Heart left ventricle (tissue), 16 donors: Measurements from ENCODE around the gene ITIH6. TPM values are rescaled to one million over a fixed set of nuclear protein-coding genes. Genes with fewer than 3 reads are reported as not detected.
"Not testable (repeated sequence)": the region's sequence is repeated elsewhere in the genome, so short reads cannot be mapped to it uniquely, and the experiment has no call there.

ENCODE experiments used
- ATAC-seq, 4 donors: fragments of 200-7000 bp; cut with Tn5 transposase; one replicate each; pipeline ENCODE4 v1.9.1; 2020 to 2022; ENCODE audit warnings: moderate library complexity in 4 of 4, mild to moderate bottlenecking in 3 of 4, moderate number of reproducible peaks in 1 of 4
- DNase-seq, 5 donors: peaks; one replicate each; pipeline ENCODE4 v3.0.0-alpha.2; 2020
- H3K27ac ChIP-seq, 12 donors: fragments of 200-600 bp; sonication (generic) in 4 of 12; one replicate each; pipeline versions ENCODE4 v1.5.0 to v1.8.0; 2016 to 2022; ENCODE audit warnings: mild to moderate bottlenecking in 2 of 12
- H3K27me3 ChIP-seq, 9 donors: fragments of 200-600 bp; sonication (generic) in 2 of 9; one replicate each; pipeline versions ENCODE4 v1.5.1 to v1.8.0; 2016 to 2022; ENCODE audit warnings: mild to moderate bottlenecking in 3 of 9
- H3K36me3 ChIP-seq, 9 donors: fragments of 200-600 bp; sonication (generic) in 2 of 9; one replicate each; pipeline versions ENCODE4 v1.5.0 to v1.8.0; 2018 to 2022; ENCODE audit warnings: mild to moderate bottlenecking in 2 of 9
- H3K4me1 ChIP-seq, 12 donors: fragments of 200-600 bp; sonication (generic) in 4 of 12; one replicate each; pipeline versions ENCODE4 v1.5.0 to v1.8.0; 2016 to 2022; ENCODE audit warnings: mild to moderate bottlenecking in 3 of 12
- H3K4me3 ChIP-seq, 12 donors: fragments of 200-600 bp; sonication (generic) in 4 of 12; one replicate each; pipeline versions ENCODE4 v1.5.0 to v1.8.0; 2017 to 2022; ENCODE audit warnings: mild to moderate bottlenecking in 9 of 12, moderate library complexity in 4 of 12
- H3K9me3 ChIP-seq, 12 donors: fragments of 200-600 bp; sonication (generic) in 4 of 12; one replicate each; pipeline versions ENCODE4 v1.5.0 to v1.8.0; 2016 to 2022; ENCODE audit warnings: mild to moderate bottlenecking in 1 of 12
- POLR2A ChIP-seq, 2 donors: fragments of 450-650 bp; IDR thresholded peaks; one replicate each; pipeline ENCODE4 v1.6.1; 2017; ENCODE audit warnings: antibody characterized with exemption in 2 of 2, mild to moderate bottlenecking in 2 of 2, moderate library complexity in 2 of 2
- WGBS, 4 donors: extraction: QIAGEN DNeasy Blood & Tissue Kit in 2 of 4; methylation state at CpG; one replicate each; pipeline versions ENCODE4 v1.1.5 to v1.1.7; 2013 to 2018; 5-methylcytosine and 5-hydroxymethylcytosine counted together
- intact Hi-C, 10 donors: fragments of 100-400 bp; cut with DNase I; formaldehyde crosslinking; loops; one replicate each; pipeline versions ENCODE4 v1.11.1 to v1.14.2; 2022
- polyA plus RNA-seq, 2 donors: library from polyadenylated mRNA; stranded (reverse); fragments of 200-250 nt; gene quantifications; one replicate each; pipeline ENCODE4 v1.2.3, GENCODE V29; 2013
- total RNA-seq, 9 donors: library from RNA; depleted of rRNA in 2 of 9; stranded (reverse); fragments of >200 nt in 2 of 9; fragmentation: NEBNext Ultra II Directional in 3 of 9; extraction: Animal tissue kit (Norgen Biotek cat#: 25700) in 3 of 9; gene quantifications; one replicate each; pipeline versions ENCODE4 v1.1.0 to v1.2.4, GENCODE V29; 2016 to 2023
- TF ChIP-seq, protein P1 (sequence below), 12 donors: fragments of 200-600 bp; sonication (generic) in 4 of 12; IDR thresholded peaks; one replicate each; pipeline versions ENCODE4 v1.5.0 to v1.8.0; 2018 to 2022; ENCODE audit warnings: antibody characterized with exemption in 12 of 12, mild to moderate bottlenecking in 5 of 12
- donor health status: ischemic (EF 13 %, LVEDD 7.1; RV severe dilation, severe dysfunction).
- donor health status: healthy with polysubstance abuse.
- donor health status: DM: no; HTN: yes; CAD: no.
- donor health status: DM: no; HTN: no; CAD: no.
- donor health status: ischemic (EF 25% LVEDD 6.9; RV normal size, moderate dysfunction).
- donor health status: ischemic (EF 25% LVEDD 5.7; RV mildly dilated, moderate dysfunction).
- donor health status: healthy.
- donor health status: DM: yes; HTN: yes; CAD: no.
- donor health status: ischemic (EF 35%, LVEDD 5.7; RV mildly dilated, moderate dysfunction).
- donor health status: nonischemic (EF 11% LVEDD 7.7; RV severe dilation, severe dysfunction).
- donor health status: DM: yes; HTN: yes; CAD: no.
- donor health status: PGD.
- donor health status: ischemic (EF 29% LVEDD 5.4; RV normal size, mild dysfunction).
- donor health status: nonischemic (EF 23%, LVEDD 6.1; RV moderate dilation, normal function).

Gene ITIH6
- total and polyA plus RNA-seq, 11 donors = not detected

GRCh38 chrX:54807524-54808108 lies 9.6 kb upstream of the ITIH6 start, which contains the start of gene MAGED2:
Gene MAGED2 (plus strand): TSS chrX:54807745. CDS start chrX:54809332, 1,587 bp downstream.
- Histone ChIP-seq H3K27me3 (peaks cover 0 to 4% (median 0%) of the 10 kb centered on the region in 9 donors), H3K9me3 (no peaks in the 10 kb centered on the region), H3K36me3 (peaks cover 0 to 33% (median 20%) of the 10 kb centered on the region in 9 donors), H3K27ac (peak within 1 kb of the TSS; percentile 78 to 98 (median 89)), H3K4me3 (peak within 1 kb of the TSS; percentile 46 to 99 (median 71)), H3K4me1 (peaks cover 0 to 18% (median 7%) of the 10 kb centered on the region in 12 donors)
- intact Hi-C loops = loop anchor here in 5 of 10 donors (2.0 to 10.0 kb wide), 5 partner anchors 163 to 765 kb away; partner anchors contain the start of genes APEX2 (in 2 of the 5) and PHF8 (in 1 of the 5)
- WGBS, 4 donors = 0 to 35% (median 17%) methylated on average over 17 of the region's 17 CpGs
- TF ChIP-seq, protein P1, sequence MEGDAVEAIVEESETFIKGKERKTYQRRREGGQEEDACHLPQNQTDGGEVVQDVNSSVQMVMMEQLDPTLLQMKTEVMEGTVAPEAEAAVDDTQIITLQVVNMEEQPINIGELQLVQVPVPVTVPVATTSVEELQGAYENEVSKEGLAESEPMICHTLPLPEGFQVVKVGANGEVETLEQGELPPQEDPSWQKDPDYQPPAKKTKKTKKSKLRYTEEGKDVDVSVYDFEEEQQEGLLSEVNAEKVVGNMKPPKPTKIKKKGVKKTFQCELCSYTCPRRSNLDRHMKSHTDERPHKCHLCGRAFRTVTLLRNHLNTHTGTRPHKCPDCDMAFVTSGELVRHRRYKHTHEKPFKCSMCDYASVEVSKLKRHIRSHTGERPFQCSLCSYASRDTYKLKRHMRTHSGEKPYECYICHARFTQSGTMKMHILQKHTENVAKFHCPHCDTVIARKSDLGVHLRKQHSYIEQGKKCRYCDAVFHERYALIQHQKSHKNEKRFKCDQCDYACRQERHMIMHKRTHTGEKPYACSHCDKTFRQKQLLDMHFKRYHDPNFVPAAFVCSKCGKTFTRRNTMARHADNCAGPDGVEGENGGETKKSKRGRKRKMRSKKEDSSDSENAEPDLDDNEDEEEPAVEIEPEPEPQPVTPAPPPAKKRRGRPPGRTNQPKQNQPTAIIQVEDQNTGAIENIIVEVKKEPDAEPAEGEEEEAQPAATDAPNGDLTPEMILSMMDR (IDR thresholded peaks at IDR 0.05) = no peak
- peak in 1 of 2 donors; percentile 20 for TF ChIP-seq POLR2A (IDR thresholded peaks at IDR 0.05)
- ATAC-seq = peak; percentile 59 to 72 (median 66)
- peak in 4 of 5 donors; percentile 39 to 49 (median 42) for DNase-seq

- DNase-seq (no peak), ATAC-seq (no peak)
- H3K36me3 ChIP-seq = no peaks in the 10 kb centered on the region
- H3K27me3 ChIP-seq = peaks cover 0 to 4% (median 0%) of the 10 kb centered on the region in 9 donors
- H3K4me1 ChIP-seq = no peaks in the 10 kb centered on the region
- H3K9me3 ChIP-seq = no peaks in the 10 kb centered on the region
- H3K4me3 ChIP-seq = no peak overlapping the region
- H3K27ac ChIP-seq = no peak overlapping the region
- WGBS, 4 donors = 76 to 92% (median 81%) methylated on average over 2 of the region's 2 CpGs
- TF ChIP-seq POLR2A (IDR thresholded peaks at IDR 0.05) = no peak
- TF ChIP-seq, protein P1 (IDR thresholded peaks at IDR 0.05) = no peak
- intact Hi-C loops = no loop called here
Observed at GRCh38 chrX:54799046-54799445, 991 bp upstream of the ITIH6 start.

- no peaks in the 10 kb centered on the region for H3K4me1 ChIP-seq
- no peak for DNase-seq
- 67 to 77% (median 70%) methylated on average over 4 of the region's 4 CpGs for WGBS, 4 donors
- no peaks in the 10 kb centered on the region for H3K9me3 ChIP-seq
- no peaks in the 10 kb centered on the region for H3K36me3 ChIP-seq
- intact Hi-C loops = loop anchor here in 1 of 10 donors (5.0 kb wide), 1 partner anchor 212 kb away; no protein-coding TSS in a partner anchor
- no peak for ATAC-seq
- no peak overlapping the region for H3K4me3 ChIP-seq
- no peak for TF ChIP-seq POLR2A (IDR thresholded peaks at IDR 0.05)
- TF ChIP-seq, protein P1 (IDR thresholded peaks at IDR 0.05) = no peak
- H3K27ac ChIP-seq = no peak overlapping the region
- H3K27me3 ChIP-seq = peaks cover 0 to 9% (median 0%) of the 10 kb centered on the region in 9 donors
Observed at GRCh38 chrX:54794795-54795194, 3.3 kb downstream of the ITIH6 start.

DNA sequence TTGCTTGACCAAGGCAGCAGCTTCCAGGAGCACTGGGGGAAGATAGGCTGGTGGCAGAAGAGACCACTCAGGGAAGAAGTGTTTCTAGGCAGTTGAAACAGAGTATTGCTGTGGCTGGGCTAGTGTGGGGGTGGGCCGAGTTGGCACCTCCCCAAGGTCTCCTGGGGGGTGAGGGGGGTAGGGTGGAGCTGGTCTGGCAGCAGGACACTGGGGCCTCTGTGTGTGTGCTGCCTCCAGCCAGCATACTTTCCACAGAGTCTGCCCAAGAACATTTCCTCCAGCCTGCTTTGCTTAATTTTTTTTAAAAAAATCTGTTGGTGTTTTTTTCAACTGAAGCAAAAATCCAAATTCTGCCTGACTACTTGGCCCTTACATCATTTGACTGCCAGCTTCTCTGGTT lies 4.0 kb downstream of the ITIH6 start:
- WGBS, 4 donors = 0 to 20% (median 5%) methylated on average over 1 of the region's 1 CpG
- intact Hi-C loops = loop anchor here in 1 of 10 donors (5.0 kb wide), 1 partner anchor 212 kb away; no protein-coding TSS in a partner anchor
- TF ChIP-seq, protein P1 (IDR thresholded peaks at IDR 0.05) = no peak
- TF ChIP-seq POLR2A (IDR thresholded peaks at IDR 0.05) = no peak
- no peak overlapping the region for H3K27ac ChIP-seq
- no peaks in the 10 kb centered on the region for H3K36me3 ChIP-seq
- H3K4me1 ChIP-seq = no peaks in the 10 kb centered on the region
- H3K4me3 ChIP-seq = no peak overlapping the region
- H3K9me3 ChIP-seq = no peaks in the 10 kb centered on the region
- ATAC-seq = no peak
- peaks cover 0 to 9% (median 0%) of the 10 kb centered on the region in 9 donors for H3K27me3 ChIP-seq
- peak in 1 of 5 donors; percentile 12 for DNase-seq

- peak in 1 of 4 donors; percentile 11 for ATAC-seq
- H3K27me3 ChIP-seq, DNase-seq, H3K27ac ChIP-seq, H3K4me1 ChIP-seq, H3K36me3 ChIP-seq, H3K4me3 ChIP-seq, H3K9me3 ChIP-seq: not testable (repeated sequence)
- 35 to 52% (median 46%) methylated on average over 4 to 5 of the region's 5 CpGs for WGBS, 4 donors
- intact Hi-C loops = loop anchor here in 1 of 10 donors (10.0 kb wide), 1 partner anchor 145 kb away; no protein-coding TSS in a partner anchor
Observed at GRCh38 chrX:54789405-54789804, 8.7 kb downstream of the ITIH6 start.
